Measurements from ENCODE around the gene DDTL.

Gene DDTL

GRCh38 chr22:24007253-24008021, 40.7 kb downstream of the DDTL start:
- no peak for DNase-seq

- no peak for DNase-seq
Observed at GRCh38 chr22:24008022-24008283, 41.3 kb downstream of the DDTL start.

- no peak for DNase-seq
Observed at GRCh38 chr22:24008381-24009226, 41.9 kb downstream of the DDTL start.

GRCh38 chr22:24009227-24010017, 42.7 kb downstream of the DDTL start:
- no peak for DNase-seq

GRCh38 chr22:24010018-24010391, 43.3 kb downstream of the DDTL start:
- no peak for DNase-seq

GRCh38 chr22:24011735-24012068, 45.0 kb downstream of the DDTL start:
- no peak for DNase-seq

- no peak for DNase-seq
Observed at GRCh38 chr22:24016156-24016555, 49.5 kb downstream of the DDTL start.

- DNase-seq = no peak
Observed at GRCh38 chr22:24021304-24021703, 54.6 kb downstream of the DDTL start.

Measured in CD4-positive, alpha-beta T cell treated with Interferon alpha-2 for 1 hour (primary cell).